ENCODE data around the gene NCF2. TPM values are rescaled to one million over a fixed set of nuclear protein-coding genes. Genes with fewer than 3 reads are reported as not detected.

NCF2 gene
- total and polyA plus RNA-seq, 2 donors (not counting 1 experiment from before 2014, with no cell fraction given), result 9.9 to 10.5 TPM

- Histone ChIP-seq H3K9me3 (ENCODE audit: control extremely low read depth in 1 of 3, control insufficient read depth in 2 of 3, insufficient read depth in 1 of 3, low read length in 2 of 3) (no peaks in the 10 kb centered on the region), H3K4me2 (replicated peaks; ENCODE audit: low read depth, low read length, poor library complexity, severe bottlenecking) (no peak overlapping the region), H2AFZ (ENCODE audit: insufficient read depth, low read depth, low read length, poor library complexity, severe bottlenecking) (no peak overlapping the region), H3K27ac (ENCODE audit: low read length in 2 of 2) (peak overlapping the region in 1 of 2 donors; percentile 10), H3K27me3 (replicated peaks in 1 of 4; ENCODE audit: control extremely low read depth in 1 of 4, control insufficient read depth in 3 of 4, insufficient read depth in 4 of 4, low read length in 3 of 4) (no peaks in the 10 kb centered on the region), H4K20me1 (ENCODE audit: control insufficient read depth, insufficient read depth, low read length, poor library complexity, severe bottlenecking) (no peaks in the 10 kb centered on the region), H3K4me1 (ENCODE audit: control insufficient read depth in 2 of 2, insufficient read depth in 2 of 2, low read length in 2 of 2) (peaks cover 9 to 12% of the 10 kb centered on the region in 2 donors), H3K79me2 (ENCODE audit: control insufficient read depth, insufficient read depth, low read length) (no peaks in the 10 kb centered on the region), H3K4me3 (ENCODE audit: control extremely low read depth in 1 of 5, extremely low read depth in 1 of 5, insufficient read depth in 1 of 5, low read depth in 2 of 5, low read length in 4 of 5) (no peak overlapping the region), H3K9ac (ENCODE audit: low read length) (no peak overlapping the region), H3K36me3 (replicated peaks in 1 of 2; ENCODE audit: control extremely low read depth in 1 of 2, control insufficient read depth in 1 of 2, extremely low read depth in 1 of 2, insufficient read depth in 2 of 2, low read length in 1 of 2) (peaks cover 13 to 59% of the 10 kb centered on the region in 2 experiments)
- 80% methylated on average over 1 of the region's 3 CpGs for WGBS (ENCODE audit: insufficient coverage)
- intact Hi-C loops (cut with micrococcal nuclease), result loop anchor here (2.0 kb wide), 1 partner anchor 37 kb away; the partner anchor contains the start of gene NCF2
- ATAC-seq (ENCODE audit: low read depth) (no peak), DNase-seq (no peak)
- CTCF ChIA-PET, result interaction anchor here (1.0 to 2.6 kb wide), 5 partner anchors 37 to 91 kb away, joined by 3 to 11 read pairs (median 4); no protein-coding TSS in a partner anchor
- Mint-ChIP-seq H3K4me1 (peaks cover 20% of the 10 kb centered on the region), H3K4me3 (no peak overlapping the region), H3K27ac (no peak overlapping the region), H3K9me3 (ENCODE audit: insufficient read depth) (no peaks in the 10 kb centered on the region), H3K27me3 (no peaks in the 10 kb centered on the region)
- POLR2A ChIA-PET, result interaction anchor here (0.6 to 0.7 kb wide), 2 partner anchors 26 to 440 kb away, joined by 3 read pairs; no protein-coding TSS in a partner anchor
- TF ChIP-seq CTCF (IDR thresholded peaks at IDR 0.05), result no peak
- no peak for TF ChIP-seq EZH2 (IDR thresholded peaks at IDR 0.05; ENCODE audit: borderline replicate concordance, insufficient read depth, low read depth, low read length, poor library complexity, severe bottlenecking)
Observed at GRCh38 chr1:183553764-183554163, 36.5 kb downstream of the NCF2 start.

GRCh38 chr1:183553331-183553730 is 36.9 kb downstream of the NCF2 start:
- POLR2A ChIA-PET, result interaction anchor here (0.6 to 0.7 kb wide), 2 partner anchors 26 to 441 kb away, joined by 3 read pairs; no protein-coding TSS in a partner anchor

More at GRCh38 chr1:183553331-183553730, 36.9 kb downstream of the NCF2 start:
- Histone ChIP-seq H2AFZ (ENCODE audit: insufficient read depth, low read depth, low read length, poor library complexity, severe bottlenecking) (no peak overlapping the region), H3K9me3 (ENCODE audit: control extremely low read depth in 1 of 3, control insufficient read depth in 2 of 3, insufficient read depth in 1 of 3, low read length in 2 of 3) (no peaks in the 10 kb centered on the region), H3K4me1 (ENCODE audit: control insufficient read depth in 2 of 2, insufficient read depth in 2 of 2, low read length in 2 of 2) (peaks cover 9 to 12% of the 10 kb centered on the region in 2 donors), H3K79me2 (ENCODE audit: control insufficient read depth, insufficient read depth, low read length) (no peaks in the 10 kb centered on the region), H4K20me1 (ENCODE audit: control insufficient read depth, insufficient read depth, low read length, poor library complexity, severe bottlenecking) (no peaks in the 10 kb centered on the region), H3K27me3 (replicated peaks in 1 of 4; ENCODE audit: control extremely low read depth in 1 of 4, control insufficient read depth in 3 of 4, insufficient read depth in 4 of 4, low read length in 3 of 4) (no peaks in the 10 kb centered on the region), H3K4me2 (replicated peaks; ENCODE audit: low read depth, low read length, poor library complexity, severe bottlenecking) (no peak overlapping the region), H3K27ac (ENCODE audit: low read length in 2 of 2) (no peak overlapping the region), H3K9ac (ENCODE audit: low read length) (no peak overlapping the region), H3K4me3 (ENCODE audit: control extremely low read depth in 1 of 5, extremely low read depth in 1 of 5, insufficient read depth in 1 of 5, low read depth in 2 of 5, low read length in 4 of 5) (no peak overlapping the region), H3K36me3 (replicated peaks in 1 of 2; ENCODE audit: control extremely low read depth in 1 of 2, control insufficient read depth in 1 of 2, extremely low read depth in 1 of 2, insufficient read depth in 2 of 2, low read length in 1 of 2) (peaks cover 16 to 61% of the 10 kb centered on the region in 2 experiments)
- TF ChIP-seq EZH2 (IDR thresholded peaks at IDR 0.05; ENCODE audit: borderline replicate concordance, insufficient read depth, low read depth, low read length, poor library complexity, severe bottlenecking) (no peak), CTCF (IDR thresholded peaks at IDR 0.05) (no peak)
- Mint-ChIP-seq H3K27me3 (no peaks in the 10 kb centered on the region), H3K4me3 (no peak overlapping the region), H3K27ac (peak overlapping the region; percentile 57), H3K9me3 (ENCODE audit: insufficient read depth) (no peaks in the 10 kb centered on the region), H3K4me1 (peaks cover 24% of the 10 kb centered on the region)
- DNase-seq, result no peak
- WGBS (ENCODE audit: insufficient coverage), result 100% methylated on average over 2 of the region's 5 CpGs
- CTCF ChIA-PET, result interaction anchor here (1.0 to 1.6 kb wide), 3 partner anchors 37 to 90 kb away, joined by 3 to 4 read pairs (median 3); no protein-coding TSS in a partner anchor
- no peak for ATAC-seq (ENCODE audit: low read depth)
- intact Hi-C loops (cut with micrococcal nuclease), result no loop called here

Measured in B cell (primary cell).